Measurements from ENCODE around the gene ADGRG1.
A peak's percentile ranks its signal among the peaks of the same experiment; 100 is the strongest.
"Not testable (repeated sequence)": the region's sequence is repeated elsewhere in the genome, so short reads cannot be mapped to it uniquely, and the experiment has no call there.

Gene ADGRG1

DNA sequence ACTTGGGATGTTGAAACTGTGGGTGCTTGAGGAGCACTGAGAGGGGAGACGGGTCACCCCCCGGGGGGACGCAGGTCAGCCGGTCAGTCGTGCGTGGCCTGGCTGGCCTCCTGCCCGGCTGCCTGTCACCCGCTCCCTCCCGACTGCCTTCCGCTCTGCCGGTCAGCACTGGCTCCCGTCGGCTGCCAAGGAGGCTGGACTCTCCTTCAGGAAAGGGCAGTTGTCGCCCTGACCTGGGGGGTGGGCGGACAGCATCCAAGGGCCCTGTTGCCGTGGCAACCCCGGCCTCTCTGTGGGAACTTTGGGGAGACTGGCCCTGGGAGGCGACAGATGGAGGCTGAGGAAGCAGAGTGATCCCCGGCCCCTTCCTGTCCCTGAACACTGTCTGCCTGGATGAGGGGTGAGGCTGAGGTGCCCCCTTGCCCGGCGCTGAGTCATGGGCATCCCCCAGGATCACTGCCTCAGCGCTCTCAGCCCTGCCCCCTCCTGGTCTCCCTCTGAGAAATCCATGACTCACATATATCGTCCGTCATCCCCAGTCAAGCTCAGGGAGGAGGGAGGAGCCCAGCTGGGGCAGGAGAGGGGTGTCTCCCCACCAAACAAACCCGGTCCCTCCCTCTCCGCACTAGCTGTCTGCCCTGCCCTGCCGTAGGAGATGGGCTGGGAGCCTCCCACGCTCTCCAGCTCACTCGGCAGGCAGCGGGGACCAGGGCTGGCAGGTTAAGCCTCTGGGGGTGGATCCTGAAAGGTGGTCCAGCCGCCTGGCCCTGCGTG lies at the start of gene ADGRG1:
TSS of gene ADGRG1 (plus strand) at position 623 of the 774 bp plus-strand sequence. CDS start 21,658 bp downstream, outside the sequence.
- peak; percentile 49 to 70 for DNase-seq

DNA sequence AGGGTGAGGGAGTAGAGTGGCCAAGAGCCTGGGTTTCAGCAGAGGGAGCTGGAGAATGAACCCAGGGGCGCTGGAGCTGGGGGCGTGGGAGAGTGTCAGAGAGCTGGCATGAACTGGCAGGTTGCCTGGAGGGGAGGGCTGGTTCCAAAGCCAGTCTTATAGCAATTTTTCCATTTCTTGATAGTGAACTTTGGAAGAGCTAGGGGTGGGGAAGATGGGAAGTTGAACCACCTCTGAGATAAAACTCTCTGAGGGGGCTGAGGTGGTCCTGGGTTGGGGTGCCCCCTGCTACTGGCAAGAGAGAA lies 49.1 kb upstream of the ADGRG1 start:
- DNase-seq = no peak

DNA sequence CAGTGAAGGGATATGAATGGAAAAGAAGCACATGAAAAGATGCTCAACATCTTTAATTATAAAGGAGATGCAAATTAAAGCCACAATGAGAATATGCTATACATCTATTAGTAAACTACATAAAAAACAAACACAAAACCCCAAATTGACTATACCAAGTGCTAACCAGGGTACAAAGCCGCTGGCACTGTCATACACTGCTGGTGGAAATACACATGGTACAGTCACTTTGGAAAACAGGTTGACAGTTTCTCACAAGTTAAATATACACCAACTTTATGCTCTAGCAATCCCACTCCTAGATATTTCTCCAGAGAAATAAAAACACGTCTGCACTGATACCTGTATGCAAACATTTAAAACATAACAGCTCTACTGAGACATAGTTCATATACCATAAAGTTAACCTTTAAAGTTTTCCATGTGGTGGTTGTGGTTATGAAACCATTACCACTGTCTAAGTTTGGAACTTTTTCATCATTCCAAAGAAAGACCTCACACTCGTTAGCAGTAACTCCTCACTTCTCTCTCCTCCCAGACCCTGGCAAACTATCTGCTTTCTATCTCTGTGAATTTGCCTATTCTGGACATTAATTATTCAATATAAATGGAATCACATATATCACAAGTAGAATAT lies 43.3 kb upstream of the ADGRG1 start:
- no peak for DNase-seq

DNA sequence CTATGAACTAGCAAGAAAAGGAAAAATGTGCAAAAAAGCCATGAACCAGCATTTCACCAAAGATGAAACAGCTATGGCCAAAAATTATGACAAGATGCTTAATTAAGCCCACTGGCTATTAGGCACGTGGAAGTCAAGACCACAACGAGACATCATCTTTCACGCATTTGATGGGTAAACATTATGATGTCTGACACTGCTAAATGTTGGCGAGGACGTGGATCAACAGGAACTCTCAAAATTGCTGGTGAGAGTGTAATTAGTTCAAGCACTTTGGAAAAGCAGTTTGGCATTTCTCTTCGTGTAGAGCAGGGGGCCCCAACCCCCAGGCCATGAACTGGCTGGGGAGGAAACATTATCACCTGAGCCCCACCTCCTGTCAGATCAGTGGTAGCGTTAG lies 39.6 kb upstream of the ADGRG1 start:
- DNase-seq = no peak

DNA sequence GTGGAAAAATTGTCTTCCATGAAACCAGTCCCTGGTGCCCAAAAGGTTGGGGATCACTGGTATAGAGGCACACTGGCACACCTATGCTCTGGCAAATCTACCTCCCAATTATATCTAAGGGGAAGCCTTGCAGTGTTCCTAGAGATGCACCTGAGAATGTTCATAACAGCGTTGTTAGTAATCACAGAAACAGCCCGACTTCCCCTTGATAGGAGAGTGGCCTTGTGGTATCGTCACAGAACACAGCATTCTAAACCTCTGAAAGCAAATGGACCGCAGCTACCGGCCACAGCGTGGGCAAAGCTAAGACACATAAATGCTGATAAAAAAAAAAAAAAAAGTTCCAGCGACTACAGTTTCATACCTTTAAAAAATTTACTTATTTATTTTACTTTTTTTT lies 39.1 kb upstream of the ADGRG1 start:
- DNase-seq = no peak

DNA sequence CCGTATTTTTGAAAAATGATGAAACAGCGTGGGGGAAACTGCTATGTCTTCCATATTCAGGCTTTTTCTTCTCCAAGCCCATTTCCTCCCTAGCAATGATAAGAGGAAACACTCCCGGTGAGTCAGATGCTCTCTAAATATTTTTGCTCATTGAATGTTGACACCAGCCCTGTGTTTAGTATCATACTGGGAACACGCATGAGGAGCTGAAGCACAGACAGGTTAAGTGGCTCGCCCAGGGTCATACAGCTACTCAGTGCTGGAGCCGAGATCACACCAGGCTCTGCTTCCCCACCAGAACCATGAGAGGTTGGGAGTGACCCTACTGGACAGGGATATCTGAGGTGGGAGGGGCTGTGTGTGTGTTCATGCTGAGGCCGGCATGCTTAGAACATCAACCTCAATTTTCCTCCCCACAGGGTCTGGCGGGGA lies 37.8 kb upstream of the ADGRG1 start:
- peak in 1 of 2 experiments; percentile 29 for DNase-seq

DNA sequence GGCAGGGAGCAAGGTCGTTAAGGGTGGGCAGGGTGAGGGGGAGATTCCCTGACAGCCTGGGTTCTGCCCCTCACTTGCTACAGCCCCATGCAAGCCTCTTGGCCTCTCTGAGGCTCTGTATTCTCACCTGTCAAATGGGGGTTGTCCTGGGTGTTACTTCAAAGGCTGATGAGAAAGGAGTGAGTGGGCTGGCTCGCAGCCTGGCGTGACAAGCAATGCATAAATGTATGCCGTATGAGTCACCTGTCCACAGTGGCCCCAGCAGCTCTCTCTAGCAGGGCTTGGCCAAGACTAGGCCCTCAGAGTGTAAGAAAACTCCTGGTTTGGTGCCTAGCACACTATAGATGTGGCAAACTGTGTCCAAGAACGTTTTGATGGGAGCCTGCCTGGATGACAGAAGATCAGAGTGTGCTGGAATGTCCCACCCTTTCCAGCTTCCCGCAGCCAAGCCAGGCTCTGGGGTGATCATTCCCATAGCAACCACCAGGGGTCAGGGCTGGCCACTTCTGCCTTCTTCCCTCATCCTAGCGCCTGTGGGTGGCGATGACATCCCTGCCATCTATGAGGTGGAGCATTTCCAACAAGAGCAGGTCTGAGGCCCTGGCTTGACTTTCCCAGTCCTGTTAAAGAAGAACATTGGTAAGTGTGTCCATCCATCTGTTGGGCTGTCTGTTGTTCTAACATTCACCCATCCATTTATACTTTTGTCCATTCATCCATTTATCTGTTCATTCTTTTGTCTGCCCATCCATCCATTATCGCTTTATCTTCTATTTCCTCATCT lies 37.2 kb upstream of the ADGRG1 start:
- peak; percentile 42 to 82 for DNase-seq

DNA sequence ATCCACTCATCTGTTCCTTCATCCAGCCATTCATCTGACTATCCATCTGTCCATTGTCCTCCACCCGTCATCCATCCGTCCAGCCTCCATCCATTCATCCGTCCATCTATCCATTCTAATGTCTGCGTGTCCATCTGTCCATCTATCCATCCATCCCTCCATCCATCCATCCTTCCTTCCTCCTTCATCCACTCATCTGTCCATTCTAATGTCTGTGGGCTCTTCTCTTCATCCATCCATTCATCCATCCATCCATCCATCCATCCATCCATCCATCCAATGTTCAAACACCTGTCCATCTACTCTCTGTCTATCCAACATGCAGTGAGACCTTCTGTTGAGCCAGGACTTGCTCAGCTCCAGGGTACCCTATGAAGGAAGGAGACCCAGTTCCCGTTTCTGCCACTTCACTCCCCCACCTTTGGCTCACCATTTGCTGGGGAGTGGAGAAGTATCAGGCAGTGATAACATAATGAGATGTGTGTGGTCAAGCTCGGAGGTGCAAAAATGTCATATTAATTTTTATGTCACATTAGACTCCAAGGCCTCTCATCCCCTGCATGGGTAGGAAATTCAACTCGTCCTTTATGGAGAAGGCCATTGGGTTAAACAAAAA lies 36.5 kb upstream of the ADGRG1 start:
- DNase-seq = no peak

DNA sequence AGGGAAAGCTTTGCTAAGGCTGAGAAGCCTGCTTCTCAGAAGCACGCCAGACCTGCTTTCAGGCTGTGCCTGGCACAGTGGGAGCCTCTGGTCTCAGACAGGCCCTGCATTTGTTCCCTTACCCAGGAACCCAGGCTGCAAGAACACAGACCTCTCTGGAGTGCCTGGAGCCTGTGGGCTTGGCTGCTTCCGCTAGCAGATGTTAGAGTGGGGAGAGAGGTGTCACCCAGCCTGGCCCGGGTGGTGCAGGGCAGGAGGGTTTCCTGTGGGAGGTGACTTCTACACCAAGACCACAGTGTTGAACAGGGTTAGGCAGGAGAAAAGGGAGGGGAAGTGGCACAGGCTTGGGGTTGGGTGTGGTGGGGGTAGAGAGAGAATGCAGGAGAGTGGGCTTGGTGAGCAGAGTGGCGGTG lies 35.8 kb upstream of the ADGRG1 start:
- no peak for DNase-seq

DNA sequence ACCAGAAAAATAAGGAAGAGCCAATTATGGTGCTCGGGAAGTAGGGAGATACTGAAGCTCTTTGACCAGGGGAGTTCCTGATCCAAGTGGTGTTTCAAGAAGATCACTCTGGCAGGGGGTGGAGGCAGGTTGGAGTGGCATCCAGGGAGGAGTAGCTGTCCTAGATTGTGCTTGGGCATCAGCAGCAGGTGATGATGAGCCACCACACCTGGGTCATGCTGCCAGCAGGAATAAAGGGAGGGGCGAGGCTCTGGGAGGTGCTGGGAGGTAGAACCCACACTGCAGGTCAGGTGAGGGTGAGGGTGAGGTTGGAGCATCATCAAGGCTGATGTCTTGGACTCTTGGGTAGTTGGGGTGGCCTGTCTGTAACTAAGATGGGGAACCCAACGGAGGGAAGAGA lies 35.4 kb upstream of the ADGRG1 start:
- DNase-seq = no peak

DNA sequence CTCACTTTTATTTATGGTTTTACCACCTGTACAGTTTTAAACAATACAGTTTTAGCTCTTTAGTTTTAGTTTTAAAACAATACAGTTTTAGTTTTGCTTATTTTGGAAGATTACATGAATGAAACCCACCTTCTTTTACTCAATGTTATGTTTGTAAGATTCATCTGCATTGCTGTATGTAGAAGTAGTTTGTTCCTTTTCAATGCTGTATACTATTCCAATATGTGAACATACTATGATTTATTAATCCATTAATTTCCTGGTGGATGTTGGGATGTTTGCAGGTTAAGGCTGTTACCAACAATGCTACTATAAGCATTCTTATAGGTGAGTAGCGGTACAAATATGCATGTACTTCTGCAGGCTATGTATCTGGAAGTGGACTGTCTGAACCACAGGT lies 34.4 kb upstream of the ADGRG1 start:
- no peak for DNase-seq

DNA sequence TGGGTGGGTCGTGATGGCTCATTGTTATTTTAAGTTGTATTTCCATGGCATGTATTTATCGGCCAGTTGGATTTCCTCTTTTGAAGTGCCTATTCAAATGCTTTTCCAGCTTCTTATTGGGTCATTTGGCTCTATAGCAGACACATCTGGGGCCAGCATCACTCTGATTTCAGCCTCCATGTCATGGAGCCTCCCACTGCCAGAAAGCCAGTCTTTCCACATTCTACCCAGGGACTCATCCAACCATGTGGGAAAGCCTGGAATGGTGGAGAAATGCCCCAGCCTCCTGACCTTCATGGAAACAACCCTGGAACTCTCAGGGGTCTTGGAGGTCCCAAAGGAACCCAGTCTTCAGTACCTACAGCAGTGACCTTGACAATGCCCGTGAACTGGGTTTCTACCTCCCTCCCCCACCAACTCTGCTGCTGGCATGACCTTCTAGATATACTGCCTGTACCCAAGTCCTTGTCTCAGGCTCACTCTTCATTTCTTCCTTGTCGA lies 33.8 kb upstream of the ADGRG1 start:
- DNase-seq = no peak

DNA sequence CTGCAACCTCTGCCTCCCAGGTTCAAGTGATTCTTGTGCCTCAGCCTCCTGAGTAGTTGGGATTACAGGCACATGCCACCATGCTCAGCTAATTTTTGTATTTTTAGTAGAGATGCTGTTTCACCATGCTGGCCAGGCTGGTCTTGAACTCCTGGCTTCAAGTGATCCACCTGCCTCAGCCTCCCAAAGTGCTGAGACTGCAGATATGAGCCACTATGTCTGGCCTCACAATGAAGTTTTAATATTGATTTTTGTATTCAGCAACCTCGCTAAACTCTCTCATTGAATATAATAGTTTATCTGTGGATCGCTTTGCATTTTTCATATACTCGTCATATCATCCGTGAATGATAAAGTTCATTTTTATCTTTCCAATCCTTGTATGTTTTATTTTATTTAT lies 32.2 kb upstream of the ADGRG1 start:
- not testable (repeated sequence) for DNase-seq

DNA sequence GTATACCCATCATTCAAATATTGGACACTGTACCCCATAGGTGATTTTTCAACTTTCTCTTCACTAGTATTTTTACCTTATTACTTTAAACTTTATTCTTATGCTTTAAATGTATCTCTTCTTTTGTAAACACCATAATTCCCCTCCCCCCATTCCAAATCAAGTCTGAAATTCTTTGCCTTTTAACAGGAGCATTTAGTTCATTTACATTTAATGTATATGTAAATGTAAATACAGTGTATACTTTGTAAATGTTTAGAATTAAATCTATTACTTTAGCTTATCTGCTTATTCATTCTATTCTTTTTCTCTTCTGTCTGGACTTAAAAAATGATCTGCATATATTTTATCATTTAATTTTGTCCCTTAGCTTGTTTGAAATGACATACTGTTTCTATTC lies 30.0 kb upstream of the ADGRG1 start:
- DNase-seq = no peak

DNA sequence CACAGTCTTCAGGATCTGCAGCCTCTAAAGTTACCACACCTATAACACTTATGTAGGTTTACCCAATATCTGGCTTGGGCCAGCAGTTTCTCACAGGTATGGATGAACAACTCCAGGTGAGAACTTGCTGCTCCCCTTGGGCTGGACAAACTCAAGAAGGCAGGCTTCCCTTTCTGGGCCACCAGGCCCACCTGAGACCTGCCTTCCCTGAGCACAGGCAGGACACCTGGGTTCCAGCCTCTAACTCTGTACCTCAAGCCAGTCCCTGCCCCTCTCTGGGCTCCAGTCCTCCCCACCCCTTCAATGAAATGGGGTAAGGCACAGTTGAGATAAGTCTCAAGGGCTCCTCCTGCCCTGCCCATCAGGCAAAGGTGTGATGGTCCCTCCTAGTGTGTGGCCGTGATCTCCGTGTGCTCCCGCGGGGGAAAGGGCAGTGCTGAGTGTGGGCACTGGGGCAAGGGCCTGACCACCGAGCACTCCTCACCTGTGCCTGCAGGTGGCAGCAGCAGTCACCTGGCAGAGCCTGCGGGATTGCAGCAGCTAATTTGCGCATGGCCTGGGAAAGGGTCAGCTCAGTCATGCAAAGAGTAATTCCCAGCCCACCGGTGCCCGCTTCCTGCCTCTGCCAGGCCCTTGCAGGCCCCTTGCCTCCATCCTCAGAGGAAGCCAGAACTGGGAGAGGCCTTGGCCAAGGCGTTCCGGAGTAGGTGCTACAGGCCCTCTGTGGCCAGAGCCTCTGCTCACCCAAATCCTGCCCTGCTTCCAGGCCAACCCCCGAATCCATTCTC lies 28.2 kb upstream of the ADGRG1 start:
- DNase-seq = peak in 1 of 2 experiments; percentile 15

DNA sequence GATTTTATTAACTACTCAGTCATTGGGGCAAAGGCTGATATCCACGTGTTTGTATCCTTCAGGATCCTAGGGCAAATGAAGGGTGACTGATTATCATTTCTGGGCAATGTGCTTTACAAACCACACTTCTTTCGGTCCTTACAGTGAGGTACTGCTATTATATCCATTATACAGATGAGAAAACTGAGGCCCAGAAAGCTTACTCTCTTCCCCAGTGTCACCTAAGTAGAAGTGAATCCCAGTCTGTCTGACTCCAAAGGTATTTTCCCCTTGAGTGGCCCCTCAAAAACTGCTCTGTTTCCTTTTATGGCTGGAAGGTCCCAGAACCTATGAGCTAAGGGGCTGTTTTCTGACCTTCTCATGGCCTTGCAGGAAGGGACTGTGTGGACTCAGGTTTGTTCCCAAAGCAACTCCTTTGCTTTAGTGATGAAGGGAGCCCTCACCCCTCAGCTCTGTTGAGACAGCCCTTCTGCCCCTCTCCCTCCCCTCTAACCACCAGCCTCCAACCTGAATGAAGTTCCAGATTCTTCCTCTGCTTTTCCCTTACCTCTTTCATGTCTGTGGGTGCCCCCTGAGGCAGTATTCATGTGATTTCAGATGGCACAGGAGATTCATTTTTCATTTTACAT lies 27.4 kb upstream of the ADGRG1 start:
- no peak for DNase-seq

DNA sequence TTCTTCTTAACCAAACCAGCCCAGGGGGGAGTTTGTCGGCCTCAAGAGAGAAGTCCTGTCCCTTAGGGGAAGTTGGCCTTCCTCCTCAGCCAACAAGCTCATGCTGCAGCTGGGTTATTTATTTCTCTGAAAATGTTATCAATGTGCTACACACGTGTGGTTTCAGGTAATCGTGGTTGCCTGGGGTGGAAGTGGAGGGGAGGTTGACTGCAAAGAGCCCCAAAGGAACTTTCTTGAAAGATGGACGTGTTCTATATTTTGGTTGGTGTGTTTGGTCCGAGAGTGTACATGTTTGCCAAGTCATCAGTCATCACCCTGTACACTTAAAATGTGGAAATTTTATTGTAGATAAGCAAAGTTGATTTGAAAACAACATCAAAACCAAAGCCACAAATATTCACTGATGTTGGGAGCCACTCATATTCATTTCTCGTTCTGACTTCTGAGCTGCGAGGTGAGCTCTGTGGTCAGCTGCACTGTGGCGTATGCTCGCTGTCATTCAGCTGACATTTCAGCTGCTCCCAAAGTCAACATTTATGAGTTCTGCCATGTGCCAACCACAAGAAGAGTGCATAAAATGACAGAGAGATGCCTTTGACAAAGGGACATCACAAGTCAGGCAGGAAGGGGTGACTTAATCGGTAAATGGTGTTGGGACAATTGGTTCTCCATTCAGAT lies 26.5 kb upstream of the ADGRG1 start:
- DNase-seq = no peak

DNA sequence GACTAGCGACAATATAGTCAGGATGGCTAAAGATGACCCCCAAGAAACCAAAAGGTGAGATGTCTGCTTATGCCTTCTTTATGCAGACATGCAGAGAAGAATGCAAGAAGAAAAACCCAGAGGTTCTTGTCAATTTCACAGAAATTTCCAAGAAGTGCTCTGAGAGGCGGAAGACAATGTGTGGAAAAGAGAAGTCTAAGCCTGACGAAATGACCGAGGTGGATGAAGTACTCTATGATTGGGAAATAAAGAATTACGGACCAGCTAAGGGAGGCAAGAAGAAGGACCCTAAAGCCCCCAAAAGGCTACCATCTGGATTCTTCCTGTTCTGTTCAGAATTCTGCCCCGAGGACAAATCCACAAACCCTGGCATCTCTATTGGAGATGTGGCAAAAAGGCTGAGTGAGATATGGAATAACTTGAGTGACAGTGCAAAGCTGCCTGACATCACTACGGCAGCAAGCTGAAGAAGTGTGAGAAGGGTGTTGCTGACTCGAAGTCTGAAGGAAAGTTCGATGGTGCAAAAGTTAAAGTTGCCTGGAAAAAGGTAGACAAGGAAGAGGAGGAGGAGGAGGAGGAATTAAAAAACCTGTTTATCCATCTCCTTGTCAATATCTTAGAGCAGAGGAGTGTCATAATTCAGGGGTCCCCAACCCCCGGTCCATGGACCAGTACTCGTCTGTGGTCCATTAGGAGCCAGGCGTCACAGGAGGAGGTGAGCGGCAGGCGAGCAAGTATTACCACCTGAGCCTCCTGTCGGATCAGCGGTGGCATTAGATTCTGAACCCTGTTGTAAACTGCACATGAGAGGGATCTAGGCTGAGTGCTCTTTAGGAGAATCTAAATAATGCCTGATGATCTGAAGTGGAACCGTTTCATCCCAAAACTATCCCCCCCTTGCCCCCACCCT lies 25.1 kb upstream of the ADGRG1 start:
- no peak for DNase-seq

DNA sequence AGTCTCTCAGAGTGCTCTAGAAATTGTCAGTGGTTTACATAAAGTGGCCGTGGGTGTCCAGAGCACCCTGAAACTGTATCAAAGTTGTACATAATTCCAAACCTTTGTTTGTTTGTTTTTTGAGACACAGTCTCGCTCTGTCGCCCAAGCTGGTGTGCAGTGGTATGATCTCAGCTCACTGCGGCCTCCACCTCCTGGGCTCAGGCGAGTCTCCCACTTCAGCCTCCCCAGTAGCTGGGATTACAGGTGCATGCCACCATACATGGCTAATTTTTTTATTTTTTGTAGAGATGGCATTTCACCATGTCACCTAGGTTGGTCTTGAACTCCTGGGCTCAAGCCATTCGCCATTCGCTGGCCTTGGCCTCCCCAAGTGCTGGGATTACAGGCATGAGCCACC lies 24.3 kb upstream of the ADGRG1 start:
- DNase-seq = no peak

DNA sequence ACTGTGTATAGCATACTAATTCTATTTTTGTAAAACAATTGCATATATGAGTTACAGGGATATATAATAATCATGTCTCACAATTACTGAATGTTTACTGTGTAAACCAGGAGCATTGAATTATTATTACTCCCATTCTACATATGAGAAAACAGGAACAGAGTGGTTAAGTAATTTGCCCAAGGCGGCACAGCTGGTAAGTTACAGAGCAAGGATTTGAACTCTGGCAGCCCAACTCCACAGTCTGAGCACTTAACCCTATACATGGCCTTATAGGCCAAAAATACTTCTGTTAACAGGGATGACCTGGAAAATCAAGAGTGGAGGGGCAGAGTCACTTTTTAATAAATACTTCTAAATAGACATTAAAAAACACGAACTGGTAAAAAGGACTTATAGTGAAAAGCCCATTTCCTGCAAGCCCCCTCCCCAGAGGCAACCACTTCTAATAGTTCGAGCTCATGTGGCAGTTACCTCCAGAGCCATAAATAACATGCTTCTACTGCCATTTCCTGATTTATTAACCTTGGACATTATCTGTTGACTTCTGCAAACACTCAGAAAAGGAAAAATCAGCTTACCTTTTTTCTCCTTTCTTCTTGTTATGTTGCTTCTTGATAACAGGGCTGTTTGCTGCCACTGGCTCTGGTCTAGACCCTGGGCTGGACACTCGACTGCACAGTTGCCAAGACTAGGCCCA lies 22.1 kb upstream of the ADGRG1 start:
- no peak for DNase-seq

Measured in SW 1271 (cell line).